Measurements from ENCODE around the gene SPG11. TPM values are rescaled to one million over a fixed set of nuclear protein-coding genes. Genes with fewer than 3 reads are reported as not detected.

Gene SPG11
- total and polyA plus RNA-seq, 7 experiments from 2014 or later: 26.1 to 137 (median 107) TPM

- H3K36me3 ChIP-seq (ENCODE audit: control insufficient read depth in 2 of 3, insufficient read depth in 3 of 3, low read length in 3 of 3): peaks cover 0 to 72% (median 3%) of the 10 kb centered on the region in 3 experiments
- H3K9me3 ChIP-seq (ENCODE audit: control insufficient read depth in 2 of 3, low read length in 3 of 3): no peaks in the 10 kb centered on the region
- H3K4me3 ChIP-seq (ENCODE audit: low read length): no peak overlapping the region
- POLR2A ChIA-PET: interaction anchor here (1.1 to 3.2 kb wide), 3 partner anchors 15 to 190 kb away, joined by 4 to 14 read pairs (median 4); partner anchors contain the start of genes B2M and PATL2
- no peaks in the 10 kb centered on the region for H3K27me3 ChIP-seq (ENCODE audit: control insufficient read depth in 2 of 2, insufficient read depth in 2 of 2, low read length in 2 of 2)
- Mint-ChIP-seq H3K36me3 (peaks cover 4 to 34% (median 23%) of the 10 kb centered on the region in 5 donors), H3K27me3 (no peaks in the 10 kb centered on the region), H3K27ac (peak overlapping the region in 8 of 9 donors; percentile 21 to 91 (median 59)), H3K9me3 (no peaks in the 10 kb centered on the region), H3K4me3 (no peak overlapping the region), H3K4me1 (peaks cover 7 to 27% (median 22%) of the 10 kb centered on the region in 7 donors)
- peak overlapping the region; percentile 28 for H3K27ac ChIP-seq (ENCODE audit: low read depth, low read length)
- CTCF ChIA-PET: interaction anchor here (0.7 to 1.5 kb wide), 3 partner anchors 13 to 143 kb away, joined by 3 read pairs; no protein-coding TSS in a partner anchor
- DNase-seq: no peak
- peaks cover 0 to 9% of the 10 kb centered on the region in 2 donors for H3K4me1 ChIP-seq (ENCODE audit: control insufficient read depth in 2 of 2, insufficient read depth in 2 of 2, low read length in 2 of 2)
- ATAC-seq: no peak
- intact Hi-C loops (cut with micrococcal nuclease): loop anchor here (2.0 to 10.0 kb wide), 5 partner anchors 19 to 426 kb away; partner anchors contain the start of genes SORD (in 1 of the 2) and SPG11 (in 1 of the 2)
These were observed 67.6 kb downstream of the SPG11 start for GRCh38 chr15:44595656-44596510.

GRCh38 chr15:44595246-44595645 lies 68.2 kb downstream of the SPG11 start:
- POLR2A ChIA-PET: interaction anchor here (0.9 to 1.2 kb wide), 2 partner anchors 14 to 191 kb away, joined by 3 to 4 read pairs; no protein-coding TSS in a partner anchor
- Mint-ChIP-seq H3K9me3 (no peaks in the 10 kb centered on the region), H3K27me3 (no peaks in the 10 kb centered on the region), H3K4me3 (no peak overlapping the region), H3K4me1 (peaks cover 7 to 27% (median 22%) of the 10 kb centered on the region in 7 donors), H3K27ac (peak overlapping the region in 8 of 9 donors; percentile 21 to 91 (median 55)), H3K36me3 (peaks cover 4 to 37% (median 29%) of the 10 kb centered on the region in 5 donors)
- Histone ChIP-seq H3K4me3 (ENCODE audit: low read length) (no peak overlapping the region), H3K27ac (ENCODE audit: low read depth, low read length) (no peak overlapping the region), H3K4me1 (ENCODE audit: control insufficient read depth in 2 of 2, insufficient read depth in 2 of 2, low read length in 2 of 2) (peaks cover 0 to 9% of the 10 kb centered on the region in 2 donors), H3K27me3 (ENCODE audit: control insufficient read depth in 2 of 2, insufficient read depth in 2 of 2, low read length in 2 of 2) (no peaks in the 10 kb centered on the region), H3K9me3 (ENCODE audit: control insufficient read depth in 2 of 3, low read length in 3 of 3) (no peaks in the 10 kb centered on the region), H3K36me3 (ENCODE audit: control insufficient read depth in 2 of 3, insufficient read depth in 3 of 3, low read length in 3 of 3) (peaks cover 2 to 72% (median 9%) of the 10 kb centered on the region in 3 experiments)
- ATAC-seq (no peak), DNase-seq (no peak)
- CTCF ChIA-PET: interaction anchor here (0.7 to 1.3 kb wide), 2 partner anchors 141 to 144 kb away, joined by 3 to 5 read pairs; partner anchors contain the start of gene TRIM69
- intact Hi-C loops (cut with micrococcal nuclease): loop anchor here (5.0 to 10.0 kb wide), 3 partner anchors 37 to 427 kb away; partner anchors contain the start of gene SORD (in 1 of the 2)

- peaks cover 5 to 80% (median 11%) of the 10 kb centered on the region in 3 experiments for H3K36me3 ChIP-seq (ENCODE audit: control insufficient read depth in 2 of 3, insufficient read depth in 3 of 3, low read length in 3 of 3)
- peak; percentile 83 for ATAC-seq
- CTCF ChIA-PET: interaction anchor here (0.6 to 3.0 kb wide), 11 partner anchors 14 to 687 kb away, joined by 3 to 17 read pairs (median 5); partner anchors contain the start of gene TRIM69
- Mint-ChIP-seq H3K36me3 (peaks cover under 1 to 37% (median 31%) of the 10 kb centered on the region in 5 donors), H3K9me3 (no peaks in the 10 kb centered on the region), H3K27ac (peak overlapping the region in 8 of 9 donors; percentile 19 to 92 (median 52)), H3K4me1 (peaks cover 3 to 19% (median 12%) of the 10 kb centered on the region in 7 donors), H3K4me3 (no peak overlapping the region), H3K27me3 (no peaks in the 10 kb centered on the region)
- H3K9me3 ChIP-seq (ENCODE audit: control insufficient read depth in 2 of 3, low read length in 3 of 3): no peaks in the 10 kb centered on the region
- peaks cover 0 to 1% of the 10 kb centered on the region in 2 donors for H3K4me1 ChIP-seq (ENCODE audit: control insufficient read depth in 2 of 2, insufficient read depth in 2 of 2, low read length in 2 of 2)
- POLR2A ChIA-PET: interaction anchor here (0.6 to 1.9 kb wide), 5 partner anchors 36 to 188 kb away, joined by 3 to 5 read pairs (median 3); partner anchors contain the start of gene SPG11
- no peak overlapping the region for H3K4me3 ChIP-seq (ENCODE audit: low read length)
- intact Hi-C loops (cut with micrococcal nuclease): loop anchor here (1.0 to 10.0 kb wide), 7 partner anchors 70 to 444 kb away; partner anchors contain the start of genes SPG11 (in 1 of the 2) and TRIM69 (in 1 of the 2)
- DNase-seq: peak in 7 of 9 donors; percentile 19 to 63 (median 57)
- H3K27me3 ChIP-seq (ENCODE audit: control insufficient read depth in 2 of 2, insufficient read depth in 2 of 2, low read length in 2 of 2): no peaks in the 10 kb centered on the region
- H3K27ac ChIP-seq (ENCODE audit: low read depth, low read length): no peak overlapping the region
These were observed 70.3 kb downstream of the SPG11 start for GRCh38 chr15:44593042-44593736.

GRCh38 chr15:44591326-44591725 lies 72.1 kb downstream of the SPG11 start:
- peaks cover 0 to 8% (median 5%) of the 10 kb centered on the region in 7 donors for H3K4me1 Mint-ChIP-seq
- H3K27ac Mint-ChIP-seq: no peak overlapping the region
- H3K36me3 Mint-ChIP-seq: peaks cover 0 to 47% (median 26%) of the 10 kb centered on the region in 5 donors
- POLR2A ChIA-PET: interaction anchor here (0.6 to 1.0 kb wide), 2 partner anchors 28 to 143 kb away, joined by 3 to 8 read pairs; no protein-coding TSS in a partner anchor
- no peaks in the 10 kb centered on the region for H3K4me1 ChIP-seq (ENCODE audit: control insufficient read depth in 2 of 2, insufficient read depth in 2 of 2, low read length in 2 of 2)
- no peaks in the 10 kb centered on the region for H3K9me3 Mint-ChIP-seq
- H3K4me3 ChIP-seq (ENCODE audit: low read length): no peak overlapping the region
- no peak overlapping the region for H3K4me3 Mint-ChIP-seq
- DNase-seq (no peak), ATAC-seq (no peak)
- CTCF ChIA-PET: interaction anchor here (1.1 to 3.0 kb wide), 4 partner anchors 12 to 262 kb away, joined by 3 to 17 read pairs (median 10); partner anchors contain the start of gene TRIM69
- peaks cover 5 to 76% (median 11%) of the 10 kb centered on the region in 3 experiments for H3K36me3 ChIP-seq (ENCODE audit: control insufficient read depth in 2 of 3, insufficient read depth in 3 of 3, low read length in 3 of 3)
- H3K27me3 ChIP-seq (ENCODE audit: control insufficient read depth in 2 of 2, insufficient read depth in 2 of 2, low read length in 2 of 2): no peaks in the 10 kb centered on the region
- H3K27me3 Mint-ChIP-seq: no peaks in the 10 kb centered on the region
- no peaks in the 10 kb centered on the region for H3K9me3 ChIP-seq (ENCODE audit: control insufficient read depth in 2 of 3, low read length in 3 of 3)
- no peak overlapping the region for H3K27ac ChIP-seq (ENCODE audit: low read depth, low read length)
- intact Hi-C loops (cut with micrococcal nuclease): loop anchor here in 1 of 2 donors (10.0 kb wide), 1 partner anchor 333 kb away; no protein-coding TSS in a partner anchor

- no peaks in the 10 kb centered on the region for H3K4me1 ChIP-seq (ENCODE audit: control insufficient read depth in 2 of 2, insufficient read depth in 2 of 2, low read length in 2 of 2)
- H3K27ac Mint-ChIP-seq: peak overlapping the region in 3 of 9 donors; percentile 16 to 63 (median 33)
- H3K27ac ChIP-seq (ENCODE audit: low read depth, low read length): no peak overlapping the region
- no peaks in the 10 kb centered on the region for H3K9me3 ChIP-seq (ENCODE audit: control insufficient read depth in 2 of 3, low read length in 3 of 3)
- intact Hi-C loops (cut with micrococcal nuclease): no loop called here
- no peaks in the 10 kb centered on the region for H3K27me3 Mint-ChIP-seq
- ChIA-PET POLR2A (interaction anchor here (0.8 to 1.6 kb wide), 4 partner anchors 45 to 149 kb away, joined by 4 to 5 read pairs (median 4); partner anchors contain the start of genes B2M, PATL2 and TRIM69), CTCF (interaction anchor here (1.2 to 2.5 kb wide), 4 partner anchors 10 to 51 kb away, joined by 3 to 12 read pairs (median 3); partner anchors contain the start of gene EIF3J)
- peaks cover 0 to 14% (median 5%) of the 10 kb centered on the region in 7 donors for H3K4me1 Mint-ChIP-seq
- no peak for DNase-seq
- H3K36me3 ChIP-seq (ENCODE audit: control insufficient read depth in 2 of 3, insufficient read depth in 3 of 3, low read length in 3 of 3): peaks cover 5 to 73% (median 11%) of the 10 kb centered on the region in 3 experiments
- no peak for ATAC-seq
- H3K27me3 ChIP-seq (ENCODE audit: control insufficient read depth in 2 of 2, insufficient read depth in 2 of 2, low read length in 2 of 2): no peaks in the 10 kb centered on the region
- no peak overlapping the region for H3K4me3 ChIP-seq (ENCODE audit: low read length)
- H3K4me3 Mint-ChIP-seq: no peak overlapping the region
- H3K36me3 Mint-ChIP-seq: peaks cover 10 to 51% (median 30%) of the 10 kb centered on the region in 5 donors
- no peaks in the 10 kb centered on the region for H3K9me3 Mint-ChIP-seq
These were observed 74.9 kb downstream of the SPG11 start for GRCh38 chr15:44588541-44588940.
